Mesendoderm (in vitro differentiated cells): ENCODE results near the gene STAB2.
A peak's percentile ranks its signal among the peaks of the same experiment; 100 is the strongest.
"Not testable (repeated sequence)": the region's sequence is repeated elsewhere in the genome, so short reads cannot be mapped to it uniquely, and the experiment has no call there.

Experiments used
- DNase-seq: peaks from one replicate; pipeline ENCODE4 v3.0.0; 2013
- H2AK5ac ChIP-seq: 2 replicates; pipeline ENCODE4 v1.6.1; 2013; ENCODE audit warnings: low read length, inconsistent platforms
- H2BK120ac ChIP-seq: 2 replicates; pipeline ENCODE4 v1.6.1; 2013; ENCODE audit warnings: low read depth, mild to moderate bottlenecking, low read length, moderate library complexity, mixed read lengths
- H2BK15ac ChIP-seq: replicated peaks from 2 replicates; pipeline ENCODE4 v1.6.1; 2013; ENCODE audit warnings: low read depth, mild to moderate bottlenecking, moderate library complexity
- H2BK5ac ChIP-seq: 2 replicates; pipeline ENCODE4 v1.6.1; 2013; ENCODE audit warnings: low read length, inconsistent platforms
- H3K18ac ChIP-seq: 2 replicates; pipeline ENCODE4 v1.6.1; 2013; ENCODE audit warnings: mild to moderate bottlenecking, low read length, mixed read lengths
- H3K23ac ChIP-seq: one replicate; pipeline ENCODE4 v1.6.1; 2013; ENCODE audit warnings: low read length
- H3K27ac ChIP-seq: 2 replicates; pipeline ENCODE4 v1.5.1; 2013; ENCODE audit warnings: low read depth, mild to moderate bottlenecking, inconsistent platforms, low read length, moderate library complexity
- H3K27me3 ChIP-seq: 2 replicates; pipeline ENCODE4 v1.6.1; 2013; ENCODE audit warnings: low read length, control low read depth, mild to moderate bottlenecking, inconsistent platforms; ENCODE audit not compliant: insufficient read depth, poor library complexity
- H3K36me3 ChIP-seq: 2 replicates; pipeline ENCODE4 v1.6.1; 2013; ENCODE audit warnings: low read length, inconsistent platforms; ENCODE audit not compliant: control insufficient read depth, insufficient read depth
- H3K4ac ChIP-seq: one replicate; pipeline ENCODE4 v1.6.1; 2013; ENCODE audit warnings: low read depth, mild to moderate bottlenecking, low read length, moderate library complexity
- H3K4me1 ChIP-seq: 2 replicates; pipeline ENCODE4 v1.6.1; 2013; ENCODE audit warnings: low read depth, low read length, inconsistent platforms; ENCODE audit not compliant: control insufficient read depth
- H3K4me2 ChIP-seq: 2 replicates; pipeline ENCODE4 v1.6.1; 2013; ENCODE audit warnings: low read length
- H3K4me3 ChIP-seq: 2 replicates; pipeline ENCODE4 v1.5.1; 2013; ENCODE audit warnings: mild to moderate bottlenecking, low read length
- H3K56ac ChIP-seq: one replicate; pipeline ENCODE4 v1.6.1; 2013; ENCODE audit warnings: low read length
- H3K79me1 ChIP-seq: 2 replicates; pipeline ENCODE4 v1.6.1; 2013; ENCODE audit warnings: low read length, inconsistent platforms
- H3K79me2 ChIP-seq: 2 replicates; pipeline ENCODE4 v1.6.1; 2013; ENCODE audit warnings: mild to moderate bottlenecking, low read length; ENCODE audit not compliant: control insufficient read depth, insufficient read depth
- H3K9ac ChIP-seq: 2 replicates; pipeline ENCODE4 v1.6.1; 2013; ENCODE audit warnings: low read length, inconsistent platforms
- H4K5ac ChIP-seq: one replicate; pipeline ENCODE4 v1.6.1; 2013; ENCODE audit warnings: low read length
- H4K8ac ChIP-seq: one replicate; pipeline ENCODE4 v1.6.1; 2013; ENCODE audit warnings: low read depth, mild to moderate bottlenecking, control low read depth, low read length, moderate library complexity
- WGBS: extraction: QIAGEN DNeasy Blood & Tissue Kit; methylation state at CpG from one replicate; pipeline ENCODE4 v1.1.7; 2013; ENCODE audit warnings: low lambda C conversion rate, missing lambda C conversion rate; ENCODE audit not compliant: insufficient coverage; ENCODE audit errors: extremely low coverage; 5-methylcytosine and 5-hydroxymethylcytosine counted together

The STAB2 gene

GRCh38 chr12:103807561-103808238 is 220.6 kb downstream of the STAB2 start:
- Histone ChIP-seq H3K56ac (peak overlapping the region; percentile 58), H2BK15ac (no peak overlapping the region), H3K27ac (no peak overlapping the region), H3K27me3 (no peaks in the 10 kb centered on the region), H3K23ac (no peak overlapping the region), H2BK120ac (no peak overlapping the region), H2AK5ac (no peak overlapping the region), H3K4me1 (peaks cover 3% of the 10 kb centered on the region), H3K9ac (no peak overlapping the region), H4K8ac (no peak overlapping the region), H3K4me3 (no peak overlapping the region), H2BK5ac (no peak overlapping the region), H3K79me2 (no peaks in the 10 kb centered on the region), H3K79me1 (peaks cover 3% of the 10 kb centered on the region), H3K36me3 (peaks cover 2% of the 10 kb centered on the region), H3K18ac (no peak overlapping the region), H3K4me2 (no peak overlapping the region), H3K4ac (no peak overlapping the region), H4K5ac (no peak overlapping the region)
- DNase-seq, result no peak
- no CpG with 5 or more reads among the region's 9 CpGs for WGBS

- Histone ChIP-seq H3K79me1 (peaks cover 3% of the 10 kb centered on the region), H3K4ac (no peak overlapping the region), H2AK5ac (no peak overlapping the region), H3K79me2 (no peaks in the 10 kb centered on the region), H3K27me3 (no peaks in the 10 kb centered on the region), H3K4me2 (no peak overlapping the region), H3K36me3 (peaks cover 2% of the 10 kb centered on the region), H2BK5ac (no peak overlapping the region), H3K27ac (no peak overlapping the region), H3K18ac (no peak overlapping the region), H4K8ac (no peak overlapping the region), H3K9ac (no peak overlapping the region), H3K4me1 (peaks cover 3% of the 10 kb centered on the region), H3K56ac (peak overlapping the region; percentile 58), H3K4me3 (no peak overlapping the region), H3K23ac (no peak overlapping the region), H2BK15ac (no peak overlapping the region), H4K5ac (no peak overlapping the region), H2BK120ac (no peak overlapping the region)
- no CpG with 5 or more reads among the region's 6 CpGs for WGBS
- DNase-seq, result no peak
Observed at GRCh38 chr12:103808239-103808880, 221.3 kb downstream of the STAB2 start.

GRCh38 chr12:103809154-103809553 is 222.1 kb downstream of the STAB2 start:
- no peak overlapping the region for H3K4me2 ChIP-seq
- H3K4me3 ChIP-seq, result no peak overlapping the region
- H3K79me1 ChIP-seq, result peaks cover 3% of the 10 kb centered on the region
- H3K9ac ChIP-seq, result no peak overlapping the region
- no peaks in the 10 kb centered on the region for H3K79me2 ChIP-seq
- no peak overlapping the region for H4K8ac ChIP-seq
- peaks cover 2% of the 10 kb centered on the region for H3K36me3 ChIP-seq
- no peak overlapping the region for H3K27ac ChIP-seq
- no peak overlapping the region for H3K23ac ChIP-seq
- no CpG with 5 or more reads among the region's 4 CpGs for WGBS
- no peaks in the 10 kb centered on the region for H3K27me3 ChIP-seq
- H3K18ac ChIP-seq, result no peak overlapping the region
- no peak overlapping the region for H4K5ac ChIP-seq
- no peak overlapping the region for H2BK15ac ChIP-seq
- no peak overlapping the region for H2BK120ac ChIP-seq
- no peak overlapping the region for H3K4ac ChIP-seq
- no peak overlapping the region for H2BK5ac ChIP-seq
- peaks cover 3% of the 10 kb centered on the region for H3K4me1 ChIP-seq
- DNase-seq, result peak; percentile 68
- H3K56ac ChIP-seq, result no peak overlapping the region
- no peak overlapping the region for H2AK5ac ChIP-seq

- H3K4ac ChIP-seq, H3K9ac ChIP-seq: not testable (repeated sequence)
- WGBS, result no CpG with 5 or more reads among the region's 7 CpGs
Observed at GRCh38 chr12:103809639-103810038, 222.6 kb downstream of the STAB2 start.

GRCh38 chr12:103810111-103810510 is 223.0 kb downstream of the STAB2 start:
- H3K18ac ChIP-seq, result no peak overlapping the region
- no peak for DNase-seq
- no CpG with 5 or more reads among the region's 5 CpGs for WGBS

More at GRCh38 chr12:103809639-103810038, 222.6 kb downstream of the STAB2 start:
- not testable (repeated sequence) for H3K4me3 ChIP-seq, H3K27me3 ChIP-seq, H2BK15ac ChIP-seq, H2BK120ac ChIP-seq, DNase-seq, H2AK5ac ChIP-seq, H3K23ac ChIP-seq, H3K79me2 ChIP-seq, H3K18ac ChIP-seq, H3K4me2 ChIP-seq, H2BK5ac ChIP-seq, H4K5ac ChIP-seq, H4K8ac ChIP-seq, H3K36me3 ChIP-seq, H3K79me1 ChIP-seq, H3K4me1 ChIP-seq
- H3K27ac ChIP-seq, result peak overlapping the region; percentile 31
- H3K56ac ChIP-seq, result peak overlapping the region; percentile 26

More at GRCh38 chr12:103810111-103810510, 223.0 kb downstream of the STAB2 start:
- no peak overlapping the region for H3K4me3 ChIP-seq
- H2AK5ac ChIP-seq, result no peak overlapping the region
- H3K27ac ChIP-seq, result peak overlapping the region; percentile 31
- peaks cover 2% of the 10 kb centered on the region for H3K36me3 ChIP-seq
- H2BK15ac ChIP-seq, result no peak overlapping the region
- no peak overlapping the region for H2BK5ac ChIP-seq
- no peak overlapping the region for H4K8ac ChIP-seq
- H3K23ac ChIP-seq, result no peak overlapping the region
- H3K27me3 ChIP-seq, result no peaks in the 10 kb centered on the region
- no peaks in the 10 kb centered on the region for H3K79me2 ChIP-seq
- no peak overlapping the region for H2BK120ac ChIP-seq
- peak overlapping the region; percentile 26 for H3K56ac ChIP-seq
- H3K4me1 ChIP-seq, result peaks cover 3% of the 10 kb centered on the region
- H3K9ac ChIP-seq, result no peak overlapping the region
- peaks cover 3% of the 10 kb centered on the region for H3K79me1 ChIP-seq
- H4K5ac ChIP-seq, result no peak overlapping the region
- H3K4ac ChIP-seq, result no peak overlapping the region
- no peak overlapping the region for H3K4me2 ChIP-seq
